Loucy (cell line): ENCODE measurements around the gene VWA3A.
"Not testable (repeated sequence)": the region's sequence is repeated elsewhere in the genome, so short reads cannot be mapped to it uniquely, and the experiment has no call there.

Source experiments
- H2AFZ ChIP-seq: fragments of 200-600 bp; sonication (generic); 2 replicates; pipeline ENCODE4 v1.6.0; 2016; ENCODE audit warnings: antibody characterized with exemption, mild to moderate bottlenecking, low read length, moderate library complexity
- H3F3A ChIP-seq: fragments of 200-600 bp; 2 replicates; pipeline ENCODE4 v1.6.0; 2016; ENCODE audit warnings: antibody characterized with exemption, low read depth, mild to moderate bottlenecking
- H3K27me3 ChIP-seq: fragments of 200-600 bp; sonication (generic); 2 replicates; pipeline ENCODE4 v1.6.1; 2014; ENCODE audit warnings: low read length, mild to moderate bottlenecking; ENCODE audit not compliant: insufficient read depth, poor library complexity, severe bottlenecking
- H3K36me3 ChIP-seq: fragments of 200-600 bp; sonication (generic); 2 replicates; pipeline ENCODE4 v1.6.1; 2016; ENCODE audit warnings: low read length; ENCODE audit not compliant: insufficient read depth
- H3K4me1 ChIP-seq: fragments of 200-600 bp; sonication (generic); 2 replicates; pipeline ENCODE4 v1.5.1; 2014; ENCODE audit warnings: low read length, mild to moderate bottlenecking; ENCODE audit not compliant: insufficient read depth, poor library complexity, severe bottlenecking
- H3K4me2 ChIP-seq: fragments of 200-600 bp; sonication (generic); 2 replicates; pipeline ENCODE4 v1.6.0; 2014; ENCODE audit warnings: antibody characterized with exemption, low read length, low read depth, mild to moderate bottlenecking; ENCODE audit not compliant: poor library complexity, severe bottlenecking
- H3K4me3 ChIP-seq: fragments of 200-600 bp; sonication (generic); 2 replicates; pipeline ENCODE4 v1.5.1; 2014; ENCODE audit warnings: low read length, mild to moderate bottlenecking, mixed read lengths; ENCODE audit not compliant: poor library complexity, severe bottlenecking
- H3K79me2 ChIP-seq: fragments of 200-600 bp; sonication (generic); 2 replicates; pipeline ENCODE4 v1.6.1; 2014; ENCODE audit warnings: low read length; ENCODE audit not compliant: insufficient read depth
- H3K9ac ChIP-seq: fragments of 200-600 bp; sonication (generic); 2 replicates; pipeline ENCODE4 v1.6.0; 2014; ENCODE audit warnings: mild to moderate bottlenecking, low read depth, low read length, moderate library complexity; ENCODE audit not compliant: poor library complexity, severe bottlenecking
- H3K9me2 ChIP-seq: fragments of 200-600 bp; sonication (generic); replicated peaks from 2 replicates; pipeline ENCODE4 v1.6.1; 2016; ENCODE audit warnings: low read depth, low read length, mixed read lengths
- H3K9me3 ChIP-seq: fragments of 200-600 bp; sonication (generic); 2 replicates; pipeline ENCODE4 v1.6.1; 2014; ENCODE audit warnings: mild to moderate bottlenecking, antibody characterized with exemption, low read length, low read depth; ENCODE audit not compliant: insufficient read depth
- H4K20me1 ChIP-seq: fragments of 200-600 bp; sonication (generic); 2 replicates; pipeline ENCODE4 v1.6.0; 2014; ENCODE audit warnings: antibody characterized with exemption, low read length, mild to moderate bottlenecking; ENCODE audit not compliant: insufficient read depth, poor library complexity, severe bottlenecking
- EZH2phosphoT487 ChIP-seq: fragments of 200-600 bp; IDR thresholded peaks from 2 replicates; pipeline ENCODE4 v1.6.1; 2018; ENCODE audit warnings: antibody characterized with exemption, mild to moderate bottlenecking, moderate library complexity, borderline replicate concordance
- TF ChIP-seq, protein P1 (sequence below): fragments of 200-600 bp; sonication (generic); conservative IDR thresholded peaks from 2 replicates; pipeline ENCODE4 v1.5.1; 2014; ENCODE audit warnings: mild to moderate bottlenecking, antibody characterized with exemption, low read length

Gene VWA3A, protein sequence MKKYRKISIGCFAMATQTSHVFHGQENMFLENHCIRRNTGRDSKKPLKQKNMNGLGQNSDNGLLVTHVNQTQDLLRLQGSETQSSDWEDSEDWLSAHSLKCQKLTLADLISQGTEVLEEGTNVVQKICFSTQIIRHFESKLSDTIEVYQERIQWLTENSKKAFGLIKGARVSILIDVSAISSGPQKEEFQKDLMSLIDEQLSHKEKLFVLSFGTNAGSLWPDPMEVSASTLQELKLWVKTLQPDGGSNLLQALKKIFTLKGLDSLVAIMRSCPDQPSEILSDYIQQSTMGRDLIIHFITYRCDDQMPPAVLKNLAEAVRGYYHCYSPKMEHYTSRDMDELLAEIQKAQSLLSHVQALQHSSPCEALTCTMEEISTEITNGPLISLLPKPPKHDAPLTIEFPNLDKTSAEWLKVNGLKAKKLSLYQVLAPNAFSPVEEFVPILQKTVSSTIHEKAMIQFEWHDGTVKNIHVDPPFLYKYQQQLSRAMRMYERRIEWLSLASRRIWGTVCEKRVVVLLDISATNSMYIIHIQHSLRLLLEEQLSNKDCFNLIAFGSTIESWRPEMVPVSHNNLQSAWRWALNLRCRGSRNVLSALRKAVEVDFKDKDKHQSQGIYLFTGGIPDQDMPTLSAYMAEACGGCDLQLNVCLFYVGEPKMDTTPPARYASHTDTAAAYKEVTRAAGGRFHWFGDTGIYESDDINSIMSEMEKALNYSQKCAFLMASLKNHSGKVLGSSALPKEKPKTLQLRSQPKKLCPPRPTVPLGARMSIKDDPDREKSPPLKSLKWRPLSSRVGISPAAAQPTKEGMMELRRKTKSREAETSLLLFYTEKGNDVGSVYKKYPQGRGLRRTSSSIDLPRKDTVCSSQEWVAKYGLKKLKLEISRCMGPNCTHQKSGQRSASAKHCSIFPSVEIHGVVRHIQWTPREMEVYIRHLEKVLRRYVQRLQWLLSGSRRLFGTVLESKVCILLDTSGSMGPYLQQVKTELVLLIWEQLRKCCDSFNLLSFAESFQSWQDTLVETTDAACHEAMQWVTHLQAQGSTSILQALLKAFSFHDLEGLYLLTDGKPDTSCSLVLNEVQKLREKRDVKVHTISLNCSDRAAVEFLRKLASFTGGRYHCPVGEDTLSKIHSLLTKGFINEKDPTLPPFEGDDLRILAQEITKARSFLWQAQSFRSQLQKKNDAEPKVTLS

DNA sequence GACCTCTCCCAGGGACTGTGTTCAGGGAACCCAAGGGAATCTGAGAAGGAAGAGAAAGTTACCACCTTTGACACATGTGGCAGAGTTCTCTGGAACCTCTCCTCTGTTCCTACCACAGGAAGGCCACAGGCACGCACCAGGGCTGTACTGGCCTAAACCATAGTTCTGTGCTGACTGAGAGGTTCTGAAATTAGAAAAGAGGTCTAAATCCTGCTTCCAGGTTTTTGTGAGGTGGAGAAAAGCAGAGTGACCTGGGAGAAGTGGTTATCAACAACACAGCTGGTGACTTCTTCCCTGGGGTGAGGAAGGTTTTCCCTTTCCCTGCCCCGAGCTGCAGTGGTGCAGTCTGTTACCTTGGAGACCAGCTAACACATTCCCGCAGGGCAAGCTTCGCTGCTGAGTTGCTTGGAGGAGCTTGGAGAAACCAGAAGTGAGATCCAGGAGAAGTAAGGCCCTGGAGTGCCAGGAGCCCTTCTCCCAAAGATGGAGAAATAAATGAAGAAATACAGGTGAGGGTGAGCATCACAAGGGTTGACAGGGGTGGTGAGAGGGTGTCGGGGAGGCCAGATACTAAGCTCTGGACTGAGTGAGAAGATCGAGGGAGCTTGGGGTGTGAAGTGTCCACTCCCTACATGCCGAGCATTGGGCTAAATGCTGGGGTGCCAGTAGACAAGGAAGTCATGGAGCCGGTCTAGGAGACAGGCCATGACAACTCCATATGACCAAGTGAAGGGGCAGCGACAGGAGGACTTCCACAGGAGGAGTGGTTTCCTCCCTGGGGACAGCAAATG is at the start of gene VWA3A:
Gene VWA3A (plus strand): TSS at position 399 of the 791 bp plus-strand sequence. CDS start 97 bp downstream, at position 496.
- H3K9me3 ChIP-seq = no peaks in the 10 kb centered on the region
- no peak within 1 kb of the TSS for H3K9ac ChIP-seq
- no peaks in the 10 kb centered on the region for H3K4me1 ChIP-seq
- no peak within 1 kb of the TSS for H2AFZ ChIP-seq
- no peaks in the 10 kb centered on the region for H4K20me1 ChIP-seq
- no peak within 1 kb of the TSS for H3K4me3 ChIP-seq
- H3K36me3 ChIP-seq = no peaks in the 10 kb centered on the region
- H3F3A ChIP-seq = no peaks in the 10 kb centered on the region
- H3K9me2 ChIP-seq = no peaks in the 10 kb centered on the region
- no peak within 1 kb of the TSS for H3K4me2 ChIP-seq
- H3K27me3 ChIP-seq = no peaks in the 10 kb centered on the region
- H3K79me2 ChIP-seq = no peaks in the 10 kb centered on the region
- no peak for TF ChIP-seq EZH2phosphoT487
- TF ChIP-seq, protein P1, sequence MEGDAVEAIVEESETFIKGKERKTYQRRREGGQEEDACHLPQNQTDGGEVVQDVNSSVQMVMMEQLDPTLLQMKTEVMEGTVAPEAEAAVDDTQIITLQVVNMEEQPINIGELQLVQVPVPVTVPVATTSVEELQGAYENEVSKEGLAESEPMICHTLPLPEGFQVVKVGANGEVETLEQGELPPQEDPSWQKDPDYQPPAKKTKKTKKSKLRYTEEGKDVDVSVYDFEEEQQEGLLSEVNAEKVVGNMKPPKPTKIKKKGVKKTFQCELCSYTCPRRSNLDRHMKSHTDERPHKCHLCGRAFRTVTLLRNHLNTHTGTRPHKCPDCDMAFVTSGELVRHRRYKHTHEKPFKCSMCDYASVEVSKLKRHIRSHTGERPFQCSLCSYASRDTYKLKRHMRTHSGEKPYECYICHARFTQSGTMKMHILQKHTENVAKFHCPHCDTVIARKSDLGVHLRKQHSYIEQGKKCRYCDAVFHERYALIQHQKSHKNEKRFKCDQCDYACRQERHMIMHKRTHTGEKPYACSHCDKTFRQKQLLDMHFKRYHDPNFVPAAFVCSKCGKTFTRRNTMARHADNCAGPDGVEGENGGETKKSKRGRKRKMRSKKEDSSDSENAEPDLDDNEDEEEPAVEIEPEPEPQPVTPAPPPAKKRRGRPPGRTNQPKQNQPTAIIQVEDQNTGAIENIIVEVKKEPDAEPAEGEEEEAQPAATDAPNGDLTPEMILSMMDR = no peak

DNA sequence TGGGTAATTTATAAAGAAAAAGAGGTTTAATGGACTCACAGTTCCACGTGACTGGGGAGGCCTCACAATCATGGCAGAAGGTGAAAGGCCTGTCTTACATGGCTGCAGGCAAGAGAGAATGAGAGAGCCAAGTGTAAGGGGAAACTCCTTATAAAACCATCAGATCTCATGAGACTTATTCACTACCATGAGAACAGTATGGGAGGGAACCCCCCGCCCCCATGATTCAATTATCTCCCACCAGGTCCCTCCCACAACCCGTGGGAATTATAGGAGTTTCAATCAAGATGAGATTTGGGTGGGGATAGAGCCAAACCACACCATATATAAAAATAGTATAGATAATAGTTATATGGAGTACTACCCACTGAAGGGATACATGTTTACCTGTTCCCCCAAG is 48.5 kb upstream of the VWA3A start:
- H3K9me2 ChIP-seq, H3K36me3 ChIP-seq, H3K27me3 ChIP-seq, H3F3A ChIP-seq, H4K20me1 ChIP-seq, H3K9me3 ChIP-seq, H3K9ac ChIP-seq, H3K4me2 ChIP-seq, H3K4me1 ChIP-seq, H2AFZ ChIP-seq, H3K4me3 ChIP-seq, H3K79me2 ChIP-seq: not testable (repeated sequence)

DNA sequence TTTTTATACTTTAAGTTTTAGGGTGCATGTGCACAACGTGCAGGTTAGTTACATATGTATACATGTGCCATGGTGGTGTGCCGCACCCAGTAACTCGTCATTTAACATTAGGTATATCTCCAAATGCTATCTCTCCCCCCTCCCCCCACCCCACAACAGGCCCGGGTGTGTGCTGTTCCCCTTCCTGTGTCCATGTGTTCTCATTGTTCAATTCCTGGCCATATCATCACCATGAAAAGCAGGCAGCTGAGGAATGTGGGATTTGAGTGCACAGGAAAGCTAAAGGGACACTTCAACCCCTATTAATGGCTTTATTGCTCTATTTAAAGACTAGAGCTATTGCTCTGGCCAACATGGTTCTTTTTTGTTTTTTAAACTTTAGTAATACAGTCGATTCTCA is 46.5 kb upstream of the VWA3A start:
- H3K36me3 ChIP-seq, H3K9ac ChIP-seq, H3K4me1 ChIP-seq, H3K79me2 ChIP-seq, H2AFZ ChIP-seq, H3F3A ChIP-seq, H4K20me1 ChIP-seq, H3K4me2 ChIP-seq, H3K9me3 ChIP-seq, H3K4me3 ChIP-seq, H3K27me3 ChIP-seq, H3K9me2 ChIP-seq: not testable (repeated sequence)
